GM12878 (cell line): ENCODE data around the gene PLXNA2. TPM values are rescaled to one million over a fixed set of nuclear protein-coding genes. Genes with fewer than 3 reads are reported as not detected.

ENCODE experiments used
- ATAC-seq: fragments of 200-7000 bp; cut with Tn5 transposase; 3 replicates; pipeline ENCODE4 v1.9.1; 2020; ENCODE audit warnings: mild to moderate bottlenecking, moderate library complexity
- BruUV-seq: library from RNA; stranded (reverse); fragments of 400-500 nt; replicated peaks from 2 replicates; lab custom pipeline; 2021; lab: Mats Ljungman, UMichigan
- CTCF ChIA-PET: fragments of 300-600 bp; sonication (Branson Sonifier 250); formaldehyde crosslinking; extraction: SDS; loops from one replicate; lab custom pipeline; 2021; ENCODE audit warnings: inconsistent platforms; lab: Yijun Ruan, JAX
- POLR2A ChIA-PET: fragments of 350-600 bp; formaldehyde crosslinking; extraction: SDS; loops from one replicate; lab custom pipeline; 2021; ENCODE audit warnings: inconsistent platforms; lab: Charles Lee
- RAD21 ChIA-PET: fragments of 300-600 bp; sonication (Branson Sonifier 250); formaldehyde crosslinking; loops from one replicate; lab custom pipeline; 2023; ENCODE audit warnings: antibody characterized with exemption; ENCODE audit not compliant: unreplicated experiment; lab: Charles Lee
- SMC1A ChIA-PET: fragments of 300-600 bp; sonication (Branson Sonifier 250); formaldehyde crosslinking; loops from one replicate; lab custom pipeline; 2023; ENCODE audit not compliant: unreplicated experiment, uncharacterized antibody; lab: Charles Lee
- DNase-seq: peaks from one replicate; pipeline ENCODE4 v3.0.0-alpha.2; 2011; ENCODE audit warnings: low read depth, low spot score
- FAIRE-seq: peaks from 3 replicates; lab custom pipeline; 2011; peaks lifted over from hg19 to GRCh38; lab: Jason Lieb, UNC
- H2AFZ ChIP-seq: 2 replicates; pipeline ENCODE4 v1.6.0; 2011; ENCODE audit warnings: low read depth, low read length, control low read depth; ENCODE audit not compliant: control insufficient read depth
- H3K27ac ChIP-seq: 2 replicates; pipeline ENCODE4 v1.5.1; 2011; ENCODE audit warnings: control low read depth; ENCODE audit not compliant: control insufficient read depth, insufficient read depth
- H3K27me3 ChIP-seq, 2 experiments: replicated peaks in 1 of 2; 2 replicates each; pipeline versions ENCODE4 v1.6.0 to v1.6.1; 2011; ENCODE audit warnings: low read length in 1 of 2; ENCODE audit not compliant: control insufficient read depth in 2 of 2, insufficient read depth in 2 of 2
- H3K36me3 ChIP-seq, 2 experiments: 2 replicates each; pipeline ENCODE4 v1.5.1; 2011; ENCODE audit warnings: low read length in 1 of 2; ENCODE audit not compliant: control insufficient read depth in 2 of 2, insufficient read depth in 2 of 2
- H3K4me1 ChIP-seq: 2 replicates; pipeline ENCODE4 v1.6.1; 2011; ENCODE audit warnings: mild to moderate bottlenecking, low read length, moderate library complexity, mixed read lengths; ENCODE audit not compliant: control insufficient read depth, insufficient read depth
- H3K4me2 ChIP-seq: 2 replicates; pipeline ENCODE4 v1.6.0; 2011; ENCODE audit warnings: control low read depth; ENCODE audit not compliant: control insufficient read depth, insufficient read depth
- H3K4me3 ChIP-seq: fragments of 200-600 bp; sonication (generic); 2 replicates; pipeline ENCODE4 v1.5.1; 2016
- H3K79me2 ChIP-seq: 2 replicates; pipeline ENCODE4 v1.6.0; 2011; ENCODE audit warnings: low read length; ENCODE audit not compliant: control insufficient read depth, insufficient read depth
- H3K9ac ChIP-seq: 2 replicates; pipeline ENCODE4 v1.8.0; 2011; ENCODE audit warnings: low read length, control low read depth, mixed read lengths; ENCODE audit not compliant: control insufficient read depth, insufficient read depth
- H3K9me3 ChIP-seq: replicated peaks from 3 replicates; pipeline ENCODE4 v1.5.1; 2011; ENCODE audit warnings: mild to moderate bottlenecking, low read length; ENCODE audit not compliant: control insufficient read depth, insufficient read depth
- H4K20me1 ChIP-seq: 2 replicates; pipeline ENCODE4 v1.6.0; 2011; ENCODE audit not compliant: control insufficient read depth, insufficient read depth
- E4F1 ChIP-seq: fragments of 450-650 bp; IDR thresholded peaks from 2 replicates; pipeline ENCODE4 v1.6.1; 2018; ENCODE audit warnings: borderline replicate concordance, mild to moderate bottlenecking; ENCODE audit not compliant: partially characterized antibody
- MTA2 ChIP-seq: fragments of 450-650 bp; IDR thresholded peaks from 2 replicates; pipeline ENCODE4 v1.6.1; 2016; ENCODE audit warnings: low read depth, mild to moderate bottlenecking, moderate library complexity
- PKNOX1 ChIP-seq: fragments of 450-650 bp; IDR thresholded peaks from 2 replicates; pipeline ENCODE4 v1.6.1; 2016; ENCODE audit warnings: mild to moderate bottlenecking
- RAD21 ChIP-seq: IDR thresholded peaks from 2 replicates; pipeline ENCODE4 v1.6.1; 2011; ENCODE audit warnings: mild to moderate bottlenecking, low read depth, low read length, moderate library complexity; ENCODE audit not compliant: insufficient read depth
- TCF3 ChIP-seq: IDR thresholded peaks from 2 replicates; pipeline ENCODE4 v1.6.1; 2012; ENCODE audit warnings: low read depth, mild to moderate bottlenecking, low read length, borderline replicate concordance; ENCODE audit not compliant: insufficient read depth
- ZBTB40 ChIP-seq: fragments of 450-650 bp; IDR thresholded peaks from 2 replicates; pipeline ENCODE4 v1.6.1; 2016; ENCODE audit warnings: mild to moderate bottlenecking, moderate library complexity, borderline replicate concordance
- ZNF24 ChIP-seq: fragments of 450-650 bp; IDR thresholded peaks from 2 replicates; pipeline ENCODE4 v1.6.1; 2017; ENCODE audit warnings: antibody characterized with exemption, mild to moderate bottlenecking
- ZNF384 ChIP-seq: IDR thresholded peaks from 2 replicates; pipeline ENCODE4 v1.6.1; 2012; ENCODE audit warnings: low read depth, mild to moderate bottlenecking, low read length, improper control_type of control experiment, borderline replicate concordance
- WGBS: methylation state at CpG from one replicate; pipeline ENCODE4 v1.1.6; 2016; ENCODE audit warnings: low lambda C conversion rate; ENCODE audit not compliant: insufficient replicate concordance, insufficient coverage; ENCODE audit errors: missing lambda C conversion rate; 5-methylcytosine and 5-hydroxymethylcytosine counted together
- in situ Hi-C: fragments of 300-500 bp; cut with MboI; formaldehyde crosslinking; loops from 9 replicates; pipeline ENCODE4 v1.14.3; 2018; ENCODE audit warnings: mixed read lengths
- intact Hi-C: fragments of 100-400 bp; cut with micrococcal nuclease; formaldehyde crosslinking; loops from one replicate; pipeline ENCODE4 v1.14.2; 2022; ENCODE audit not compliant: unreplicated experiment
- polyA plus RNA-seq, 11 experiments: library from polyadenylated mRNA; depleted of rRNA in 4 of 11; unstranded in 6 of 11; stranded (reverse) in 5 of 11; fragments of >200 nt; fragmentation: Nextera tagmentation in 4 of 11; fragmentation: Illumina TruSeq in 1 of 11; extraction: Ambion mirVana in 4 of 11; extraction: Trizol in 1 of 11; gene quantifications; 1 replicate in 1 of 11; 2 replicates in 10 of 11; pipeline versions ENCODE4 v1.2.1 to v1.2.3, GENCODE V29; 2011 to 2016; ENCODE audit warnings: inconsistent platforms in 2 of 11, missing spikeins in 2 of 11, low read depth in 1 of 11
- total RNA-seq, 4 experiments: library from RNA; depleted of rRNA in 3 of 4; stranded (reverse); fragments of >200 nt in 3 of 4; fragmentation: Illumina TruSeq in 1 of 4; extraction: Trizol in 1 of 4; gene quantifications; 2 replicates each; pipeline versions ENCODE4 v1.2.1 to v1.2.3, GENCODE V29; 2013 to 2021

The PLXNA2 gene
- total and polyA plus RNA-seq, 10 of the 15 experiments (the other 5 are each of a cell fraction or from before 2014, with no cell fraction given): under 0.01 to 0.08 (median 0.07) TPM; not detected in 4

- no peak for FAIRE-seq
- Histone ChIP-seq H3K36me3 (no peaks in the 10 kb centered on the region), H2AFZ (no peak overlapping the region), H3K9me3 (no peaks in the 10 kb centered on the region), H3K4me3 (no peak overlapping the region), H3K4me1 (no peaks in the 10 kb centered on the region), H3K4me2 (no peak overlapping the region), H3K27ac (no peak overlapping the region), H4K20me1 (no peaks in the 10 kb centered on the region), H3K9ac (no peak overlapping the region), H3K79me2 (no peaks in the 10 kb centered on the region), H3K27me3 (peaks cover 0 to 3% of the 10 kb centered on the region in 2 experiments; a peak in 3 of 4 replicates)
- SMC1A ChIA-PET: interaction anchor here (1.2 to 1.5 kb wide), 3 partner anchors 13 to 34 kb away, joined by 3 to 4 read pairs (median 3); no protein-coding TSS in a partner anchor
- BruUV-seq: no TSS peak
- POLR2A ChIA-PET: interaction anchor here (0.7 kb wide), 1 partner anchor 22 kb away, joined by 3 read pairs; no protein-coding TSS in a partner anchor
- intact Hi-C loops (no loop called here), in situ Hi-C loops (no loop called here)
- no peak for DNase-seq
- CTCF ChIA-PET: interaction anchor here (1.2 to 2.4 kb wide), 2 partner anchors 26 to 41 kb away, joined by 5 to 8 read pairs; no protein-coding TSS in a partner anchor
- RAD21 ChIA-PET: interaction anchor here (1.4 kb wide), 1 partner anchor 33 kb away, joined by 4 read pairs; no protein-coding TSS in a partner anchor
- WGBS: 37% methylated on average over 6 of the region's 6 CpGs
- TF ChIP-seq ZBTB40 (no peak), ZNF384 (no peak), ZNF24 (no peak), MTA2 (no peak), E4F1 (no peak), PKNOX1 (no peak), TCF3 (no peak), RAD21 (no peak)
- ATAC-seq: no peak
These were observed 71.6 kb downstream of the PLXNA2 start for GRCh38 chr1:208172423-208173145.
